IMR-90 (cell line): ENCODE data around the gene UMODL1. TPM values are rescaled to one million over a fixed set of nuclear protein-coding genes. Genes with fewer than 3 reads are reported as not detected.

Experiments used
- ATAC-seq: fragments of 200-7000 bp; cut with Tn5 transposase; 2 replicates; pipeline ENCODE4 v1.9.1; 2020; ENCODE audit warnings: low read depth, mild to moderate bottlenecking, moderate library complexity
- BruUV-seq: library from RNA; stranded (reverse); fragments of 400-500 nt; replicated peaks from 2 replicates; lab custom pipeline; 2021; lab: Mats Ljungman, UMichigan
- CTCF ChIA-PET: fragments of 300-600 bp; formaldehyde crosslinking; extraction: SDS; loops from one replicate; lab custom pipeline; 2021; ENCODE audit warnings: antibody characterized with exemption; lab: Yijun Ruan, JAX
- POLR2A ChIA-PET: fragments of 300-600 bp; sonication (Branson Sonifier 250); formaldehyde crosslinking; loops from one replicate; lab custom pipeline; 2022; ENCODE audit warnings: antibody characterized with exemption; ENCODE audit not compliant: unreplicated experiment; lab: Charles Lee
- DNase-seq: peaks from one replicate; pipeline ENCODE4 v3.0.0; 2013
- H2AFZ ChIP-seq: replicated peaks from 2 replicates; pipeline ENCODE3; 2013; ENCODE audit warnings: low read length, mild to moderate bottlenecking; ENCODE audit not compliant: poor library complexity
- H2AK5ac ChIP-seq: 2 replicates; pipeline ENCODE4 v1.6.1; 2013; ENCODE audit warnings: low read depth, low read length, inconsistent platforms
- H2AK9ac ChIP-seq: replicated peaks from 2 replicates; pipeline ENCODE3; 2013; ENCODE audit warnings: mild to moderate bottlenecking, low read depth, low read length, moderate library complexity; ENCODE audit not compliant: poor library complexity
- H2BK120ac ChIP-seq: 2 replicates; pipeline ENCODE4 v1.6.1; 2013; ENCODE audit warnings: low read depth, low read length, inconsistent platforms
- H2BK15ac ChIP-seq: 3 replicates; pipeline ENCODE4 v1.6.1; 2013; ENCODE audit warnings: low read depth, low read length, inconsistent platforms
- H2BK20ac ChIP-seq: 2 replicates; pipeline ENCODE4 v1.6.1; 2013; ENCODE audit warnings: low read depth, mild to moderate bottlenecking, inconsistent platforms, low read length, moderate library complexity
- H2BK5ac ChIP-seq: 2 replicates; pipeline ENCODE4 v1.6.1; 2013; ENCODE audit warnings: mild to moderate bottlenecking, low read depth, low read length, inconsistent platforms; ENCODE audit not compliant: poor library complexity, severe bottlenecking
- H3K14ac ChIP-seq: replicated peaks from 2 replicates; pipeline ENCODE4 v1.6.1; 2013; ENCODE audit warnings: low read depth, low read length, inconsistent platforms
- H3K18ac ChIP-seq: 2 replicates; pipeline ENCODE4 v1.6.1; 2013; ENCODE audit warnings: low read depth, low read length, control low read depth
- H3K23ac ChIP-seq: 2 replicates; pipeline ENCODE4 v1.6.1; 2013; ENCODE audit warnings: low read depth, low read length, inconsistent platforms
- H3K27ac ChIP-seq: 2 replicates; pipeline ENCODE4 v1.5.1; 2013; ENCODE audit warnings: mild to moderate bottlenecking, control low read depth, low read length; ENCODE audit not compliant: insufficient read depth
- H3K27me3 ChIP-seq: 2 replicates; pipeline ENCODE4 v1.6.1; 2013; ENCODE audit warnings: low read length; ENCODE audit not compliant: control insufficient read depth, insufficient read depth
- H3K36me3 ChIP-seq: 2 replicates; pipeline ENCODE4 v1.6.1; 2013; ENCODE audit warnings: low read length, mixed read lengths; ENCODE audit not compliant: control insufficient read depth, insufficient read depth
- H3K4ac ChIP-seq: 2 replicates; pipeline ENCODE4 v1.6.1; 2013; ENCODE audit warnings: low read depth, low read length, inconsistent platforms
- H3K4me1 ChIP-seq: 2 replicates; pipeline ENCODE4 v1.6.1; 2013; ENCODE audit warnings: low read length, mixed read lengths; ENCODE audit not compliant: control insufficient read depth, insufficient read depth
- H3K4me2 ChIP-seq: 2 replicates; pipeline ENCODE4 v1.6.1; 2013; ENCODE audit warnings: low read depth, mild to moderate bottlenecking, control low read depth, low read length, moderate library complexity
- H3K4me3 ChIP-seq: 2 replicates; pipeline ENCODE4 v1.5.1; 2013; ENCODE audit warnings: low read depth, mild to moderate bottlenecking, control low read depth, low read length, moderate library complexity; ENCODE audit not compliant: insufficient read depth
- H3K56ac ChIP-seq: 2 replicates; pipeline ENCODE4 v1.6.1; 2013; ENCODE audit warnings: low read length, inconsistent platforms; ENCODE audit not compliant: insufficient read depth; ENCODE audit errors: extremely low read depth
- H3K79me1 ChIP-seq, 2 experiments: 2 replicates each; pipeline ENCODE4 v1.6.1; 2013; ENCODE audit warnings: low read length in 2 of 2, inconsistent platforms in 1 of 2, low read depth in 1 of 2
- H3K9ac ChIP-seq: 2 replicates; pipeline ENCODE4 v1.6.1; 2013; ENCODE audit warnings: low read depth, low read length, control low read depth
- H3K9me1 ChIP-seq: 2 replicates; pipeline ENCODE4 v1.6.1; 2013; ENCODE audit warnings: low read length, inconsistent platforms; ENCODE audit not compliant: insufficient read depth
- H3K9me3 ChIP-seq: 2 replicates; pipeline ENCODE4 v1.6.1; 2013; ENCODE audit warnings: low read length; ENCODE audit not compliant: control insufficient read depth, insufficient read depth
- H4K20me1 ChIP-seq: 2 replicates; pipeline ENCODE4 v1.6.1; 2013; ENCODE audit warnings: low read length, inconsistent platforms; ENCODE audit not compliant: insufficient read depth
- H4K5ac ChIP-seq: 2 replicates; pipeline ENCODE4 v1.6.1; 2013; ENCODE audit warnings: mild to moderate bottlenecking, low read depth, low read length, control low read depth
- H4K8ac ChIP-seq, 2 experiments: 2 replicates each; pipeline ENCODE4 v1.6.1; 2013; ENCODE audit warnings: low read depth in 2 of 2, low read length in 2 of 2, control low read depth in 1 of 2, inconsistent platforms in 1 of 2
- H4K91ac ChIP-seq: 2 replicates; pipeline ENCODE4 v1.6.1; 2013; ENCODE audit warnings: low read depth, low read length, inconsistent platforms; ENCODE audit not compliant: insufficient read depth
- FOS ChIP-seq: fragments of 150-350 bp; IDR thresholded peaks from 2 replicates; pipeline ENCODE4 v1.6.1; 2016; ENCODE audit warnings: low read depth, low read length
- WGBS, 2 experiments: methylation state at CpG; one replicate each; pipeline versions ENCODE4 v1.1.5 to v1.1.7; 2013; ENCODE audit warnings: missing lambda C conversion rate in 2 of 2; ENCODE audit not compliant: insufficient read length in 1 of 2; ENCODE audit errors: extremely low coverage in 2 of 2; 5-methylcytosine and 5-hydroxymethylcytosine counted together
- dilution Hi-C: fragments of 300-500 bp; cut with HindIII; formaldehyde crosslinking; loops from one replicate; pipeline ENCODE4 v1.14.3; 2018; ENCODE audit warnings: low sequenced_read_pairs; ENCODE audit not compliant: unreplicated experiment
- in situ Hi-C: fragments of 300-500 bp; cut with MboI; formaldehyde crosslinking; loops from 3 replicates; pipeline ENCODE4 v1.14.3; 2019; ENCODE audit warnings: low sequenced_read_pairs, inconsistent platforms, mixed read lengths
- intact Hi-C: fragments of 100-400 bp; cut with micrococcal nuclease; formaldehyde crosslinking; loops from 2 replicates; pipeline ENCODE4 v1.10.0; 2022
- polyA plus RNA-seq, 3 experiments: library from polyadenylated mRNA; depleted of rRNA; stranded (reverse); fragments of >200 nt; gene quantifications; 2 replicates each; pipeline ENCODE4 v1.2.3, GENCODE V29; 2012; ENCODE audit warnings: low replicate concordance in 1 of 3
- total RNA-seq: library from RNA; depleted of rRNA; stranded (reverse); fragments of >200 nt; gene quantifications from 2 replicates; pipeline ENCODE4 v1.2.3, GENCODE V29; 2012
- TF ChIP-seq, protein P1 (sequence below): fragments of 150-350 bp; IDR thresholded peaks from 2 replicates; pipeline ENCODE4 v1.6.1; 2017; ENCODE audit warnings: mild to moderate bottlenecking, antibody characterized with exemption, low read length, low read depth

Gene UMODL1
- total and polyA plus RNA-seq, 2 of the 4 experiments (the other 2 are of a cell fraction) = 0.02 TPM; not detected in 1

DNA sequence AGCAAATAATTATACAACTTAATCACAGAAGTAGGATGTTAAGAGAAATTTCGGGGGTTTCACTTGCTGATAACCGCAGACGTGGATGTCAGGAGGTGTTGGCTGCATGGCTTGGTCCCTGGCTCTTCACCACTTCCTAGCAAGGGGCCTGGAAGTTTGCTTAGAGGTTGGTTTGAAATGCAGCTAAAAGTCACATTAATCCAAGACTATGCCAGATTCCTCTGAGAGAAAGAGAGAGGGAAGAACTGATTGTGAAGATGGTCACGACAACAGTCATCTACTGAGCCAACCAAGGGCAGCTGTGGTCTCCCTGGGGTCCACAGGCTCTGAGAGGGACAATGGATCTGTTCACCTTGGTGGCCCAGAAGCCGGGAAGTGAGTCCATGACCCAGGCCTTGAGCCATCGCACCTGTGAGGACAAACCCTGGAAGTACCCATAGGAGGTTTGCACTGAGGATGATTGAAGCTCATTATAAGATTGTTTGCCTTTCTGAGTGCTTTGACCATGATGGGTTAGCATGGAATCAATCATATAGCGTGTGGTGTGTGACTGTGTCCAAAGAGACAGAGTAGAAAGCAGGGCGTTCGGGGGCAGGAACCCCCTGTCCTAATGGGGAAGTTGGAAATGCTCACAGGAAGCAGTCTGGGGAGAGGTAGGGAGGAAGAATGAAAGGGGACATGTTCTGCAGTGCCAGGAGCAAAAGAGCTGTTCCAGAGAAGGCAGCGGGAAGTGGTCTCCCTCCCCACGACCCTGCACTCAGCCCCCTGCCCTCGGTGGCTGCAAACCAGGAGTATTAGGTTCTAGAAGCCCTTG, 47.1 kb downstream of the UMODL1 start:
- H3K27ac ChIP-seq = no peak overlapping the region
- no peak overlapping the region for H4K8ac ChIP-seq
- dilution Hi-C loops (no loop called here), in situ Hi-C loops (loop anchor here (5.0 to 10.0 kb wide), 2 partner anchors 171 to 503 kb away; no protein-coding TSS in a partner anchor), intact Hi-C loops (loop anchor here (1.0 to 5.0 kb wide), 6 partner anchors 161 to 506 kb away; partner anchors contain the start of gene PRDM15)
- no peak overlapping the region for H2AK9ac ChIP-seq
- H3K18ac ChIP-seq = no peak overlapping the region
- no peak overlapping the region for H3K4me2 ChIP-seq
- no peak overlapping the region for H3K14ac ChIP-seq
- H3K79me1 ChIP-seq = no peaks in the 10 kb centered on the region
- H3K9me3 ChIP-seq = no peaks in the 10 kb centered on the region
- no peaks in the 10 kb centered on the region for H3K9me1 ChIP-seq
- H4K5ac ChIP-seq = no peak overlapping the region
- H2AK5ac ChIP-seq = no peak overlapping the region
- CTCF ChIA-PET = interaction anchor here (0.6 to 2.3 kb wide), 10 partner anchors 14 to 302 kb away, joined by 3 to 10 read pairs (median 4); no protein-coding TSS in a partner anchor
- ATAC-seq (no peak), DNase-seq (no peak)
- peaks cover 6% of the 10 kb centered on the region; the same call in 1 of the 2 replicates for H3K4me1 ChIP-seq
- H2BK120ac ChIP-seq = no peak overlapping the region
- no peak for TF ChIP-seq FOS
- TF ChIP-seq, protein P1, sequence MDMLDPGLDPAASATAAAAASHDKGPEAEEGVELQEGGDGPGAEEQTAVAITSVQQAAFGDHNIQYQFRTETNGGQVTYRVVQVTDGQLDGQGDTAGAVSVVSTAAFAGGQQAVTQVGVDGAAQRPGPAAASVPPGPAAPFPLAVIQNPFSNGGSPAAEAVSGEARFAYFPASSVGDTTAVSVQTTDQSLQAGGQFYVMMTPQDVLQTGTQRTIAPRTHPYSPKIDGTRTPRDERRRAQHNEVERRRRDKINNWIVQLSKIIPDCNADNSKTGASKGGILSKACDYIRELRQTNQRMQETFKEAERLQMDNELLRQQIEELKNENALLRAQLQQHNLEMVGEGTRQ = no peak
- no peaks in the 10 kb centered on the region for H4K20me1 ChIP-seq
- POLR2A ChIA-PET = no interaction called here
- 96% methylated on average over 5 of the region's 12 CpGs; no CpG with 5 or more reads in 1 of the 2 experiments for WGBS, 2 experiments
- H3K36me3 ChIP-seq = no peaks in the 10 kb centered on the region
- no TSS peak for BruUV-seq
- no peak overlapping the region for H3K23ac ChIP-seq
- no peak overlapping the region for H4K91ac ChIP-seq
- no peak overlapping the region for H3K9ac ChIP-seq
- H2AFZ ChIP-seq = no peak overlapping the region
- no peak overlapping the region for H3K56ac ChIP-seq
- no peak overlapping the region for H2BK5ac ChIP-seq
- H3K4me3 ChIP-seq = no peak overlapping the region
- H2BK20ac ChIP-seq = no peak overlapping the region
- peaks cover 35% of the 10 kb centered on the region; the same call in 1 of the 2 replicates for H3K27me3 ChIP-seq
- no peak overlapping the region for H2BK15ac ChIP-seq
- H3K4ac ChIP-seq = no peak overlapping the region
